GM19240 (cell line): ENCODE results near the gene B9D1.

ENCODE experiments used
- DNase-seq: peaks from one replicate; pipeline ENCODE4 v3.0.0; 2011; ENCODE audit warnings: low spot score; ENCODE audit not compliant: insufficient read length

Gene B9D1

DNA sequence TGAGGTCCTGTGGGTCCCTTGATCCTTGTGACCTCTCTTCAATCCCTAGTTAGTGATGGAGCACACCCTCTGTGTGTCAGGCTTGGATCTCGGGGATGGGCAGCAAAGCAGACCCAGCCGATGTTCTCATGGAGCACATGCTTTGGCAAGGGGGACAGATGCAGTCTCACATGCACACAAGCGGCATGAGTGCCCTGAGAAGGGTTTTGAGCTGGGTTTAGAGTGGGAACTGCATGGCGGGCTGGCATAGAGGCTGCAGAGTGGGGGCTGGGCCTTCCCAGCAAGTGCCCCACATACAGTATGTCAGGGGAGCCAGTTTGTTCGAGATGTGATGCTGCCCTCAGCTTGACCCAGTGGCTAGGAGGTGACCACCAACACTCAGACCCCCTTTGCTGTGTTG, 41.6 kb downstream of the B9D1 start:
- no peak for DNase-seq

GRCh38 chr17:19319771-19320505, 42.6 kb downstream of the B9D1 start:
- no peak for DNase-seq

- no peak for DNase-seq
These were observed 43.9 kb downstream of the B9D1 start for GRCh38 chr17:19318611-19319010.

- no peak for DNase-seq
These were observed 45.0 kb downstream of the B9D1 start for GRCh38 chr17:19317359-19318095.

GRCh38 chr17:19316761-19317358, 45.7 kb downstream of the B9D1 start:
- no peak for DNase-seq

GRCh38 chr17:19315104-19315503, 47.4 kb downstream of the B9D1 start:
- no peak for DNase-seq

DNA sequence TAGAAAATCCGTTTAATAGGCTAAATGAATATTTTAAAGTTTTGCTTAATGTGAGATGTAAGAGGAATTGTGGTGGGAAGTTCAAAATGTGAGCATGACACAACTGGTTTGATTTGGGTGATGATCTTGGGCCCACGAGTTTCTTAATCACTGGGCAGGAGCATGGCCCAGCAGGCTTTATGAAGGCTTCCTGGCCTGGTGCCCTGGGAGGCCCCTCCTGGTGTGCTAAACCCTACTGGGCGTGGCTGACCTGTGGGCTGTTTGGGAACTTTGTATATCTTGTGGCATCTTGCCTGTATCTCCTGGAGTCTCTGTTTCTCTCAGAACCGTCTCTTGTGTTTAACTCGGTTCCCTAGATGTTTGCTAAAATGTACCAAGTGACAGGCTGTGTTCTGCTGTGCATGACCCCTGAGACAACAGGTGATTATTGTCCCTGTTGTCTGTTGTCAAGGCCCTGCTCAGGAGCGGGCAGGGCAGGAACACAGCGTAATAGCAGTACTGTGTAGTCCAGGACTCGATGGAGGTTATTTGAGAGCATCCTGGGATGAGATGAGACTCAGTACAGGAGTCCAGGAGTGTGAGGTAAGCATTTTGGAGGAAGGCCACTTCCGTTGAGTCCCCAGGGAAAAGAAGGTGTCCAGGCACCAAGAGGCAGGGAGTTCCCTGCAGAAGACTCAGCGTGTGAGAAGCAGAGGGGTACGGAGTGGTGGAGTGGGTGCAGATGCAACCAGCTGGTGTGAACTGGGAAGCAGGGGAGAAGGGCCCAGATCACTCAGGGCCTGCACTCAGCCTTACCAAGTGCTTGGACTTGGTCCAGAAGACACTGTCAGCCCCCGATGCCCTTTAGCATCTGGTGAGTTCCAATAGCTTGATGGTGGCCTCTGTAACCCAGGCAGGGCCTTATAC, 48.5 kb downstream of the B9D1 start:
- no peak for DNase-seq

- no peak for DNase-seq
These were observed 49.3 kb downstream of the B9D1 start for GRCh38 chr17:19313066-19313745.

GRCh38 chr17:19312406-19312805, 50.1 kb downstream of the B9D1 start:
- DNase-seq, result no peak

DNA sequence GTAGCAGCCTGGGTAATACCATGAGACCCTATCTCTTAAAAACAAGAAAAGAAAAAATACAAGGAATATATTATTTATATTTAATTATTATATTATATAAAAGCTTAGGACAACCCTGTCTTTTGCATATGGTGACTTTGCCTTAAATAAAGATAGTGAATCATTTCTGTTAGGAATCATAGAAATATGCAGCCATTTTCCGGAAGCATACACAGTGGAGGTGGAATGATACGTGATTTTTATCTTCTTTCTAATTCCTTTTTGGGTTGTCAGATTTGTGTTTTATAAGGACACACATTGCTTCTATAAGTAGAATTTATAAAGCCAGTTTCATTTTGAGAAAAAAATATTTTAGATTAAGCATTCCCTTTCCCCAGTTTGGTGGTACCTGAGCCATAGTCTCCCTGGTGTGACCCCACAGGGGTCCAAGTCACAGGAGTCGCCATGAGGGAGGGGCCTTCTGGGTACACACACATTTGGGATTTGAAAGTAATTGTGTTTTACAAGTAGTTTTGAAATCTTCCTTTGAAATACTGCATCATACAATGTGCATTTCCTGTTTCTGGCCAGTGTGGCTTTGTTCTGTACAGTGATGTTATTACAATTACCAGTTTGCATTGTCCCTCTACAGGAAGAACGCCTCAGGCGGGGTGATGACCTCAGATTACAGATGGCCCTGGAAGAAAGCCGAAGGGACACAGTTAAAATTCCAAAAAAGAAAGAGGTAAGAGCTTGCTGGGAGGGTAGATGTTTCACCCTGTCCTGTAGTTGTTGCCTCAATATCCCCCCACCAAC, 50.9 kb downstream of the B9D1 start:
- DNase-seq, result no peak

- DNase-seq, result no peak
These were observed 51.5 kb downstream of the B9D1 start for GRCh38 chr17:19311016-19311415.

GRCh38 chr17:19310151-19310550, 52.4 kb downstream of the B9D1 start:
- no peak for DNase-seq

GRCh38 chr17:19309701-19310100, 52.8 kb downstream of the B9D1 start:
- DNase-seq, result no peak

GRCh38 chr17:19308398-19308797, 54.1 kb downstream of the B9D1 start:
- no peak for DNase-seq

GRCh38 chr17:19307521-19307920, 55.0 kb downstream of the B9D1 start:
- DNase-seq, result no peak

DNA sequence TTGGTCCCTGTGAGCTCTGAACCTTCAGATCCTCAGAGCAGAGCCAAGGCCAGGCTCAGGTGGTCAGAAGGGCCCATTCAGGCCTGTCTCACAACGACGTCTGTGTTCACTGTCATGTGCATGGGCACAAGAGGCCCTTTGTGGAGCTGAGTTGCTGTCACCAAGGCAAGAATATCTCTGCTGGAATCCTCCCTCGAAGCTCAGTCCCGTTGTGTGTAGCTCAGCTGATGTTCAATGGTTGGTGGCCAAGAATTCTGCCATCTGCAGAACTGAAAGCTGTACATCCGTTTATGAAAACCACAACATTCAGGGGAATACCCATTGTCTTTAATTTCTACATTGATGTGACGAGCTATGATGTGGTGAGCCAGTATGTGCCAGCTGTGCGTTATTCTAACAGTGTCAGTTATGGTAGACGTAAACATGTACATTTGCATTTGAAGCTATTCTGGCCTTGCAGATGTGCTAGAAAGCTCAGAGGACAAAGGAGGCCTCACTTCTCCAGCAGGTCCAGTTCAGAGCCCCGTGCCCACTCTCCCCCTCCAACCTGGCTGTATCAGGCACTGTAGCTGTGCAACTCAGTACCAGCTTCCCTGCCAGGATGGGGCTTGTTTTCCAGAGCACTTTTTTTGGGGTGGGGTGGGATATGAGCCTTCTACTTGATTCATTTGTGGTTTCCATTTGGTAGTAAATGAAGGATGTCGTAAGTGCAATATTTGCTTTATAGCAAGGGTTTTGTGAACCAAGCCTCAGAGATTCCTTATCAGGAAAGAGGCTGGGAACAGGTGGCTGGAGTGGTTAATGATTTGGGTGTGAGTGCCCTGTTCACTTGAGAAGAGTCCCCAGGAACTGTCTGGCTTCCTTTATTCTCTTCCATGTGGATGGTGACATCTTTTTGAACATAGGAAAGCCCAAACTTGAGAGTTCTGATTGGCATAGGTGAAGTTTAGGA, 56.1 kb downstream of the B9D1 start:
- peak; percentile 63 for DNase-seq

GRCh38 chr17:19305761-19306159, 56.8 kb downstream of the B9D1 start:
- DNase-seq, result no peak

DNA sequence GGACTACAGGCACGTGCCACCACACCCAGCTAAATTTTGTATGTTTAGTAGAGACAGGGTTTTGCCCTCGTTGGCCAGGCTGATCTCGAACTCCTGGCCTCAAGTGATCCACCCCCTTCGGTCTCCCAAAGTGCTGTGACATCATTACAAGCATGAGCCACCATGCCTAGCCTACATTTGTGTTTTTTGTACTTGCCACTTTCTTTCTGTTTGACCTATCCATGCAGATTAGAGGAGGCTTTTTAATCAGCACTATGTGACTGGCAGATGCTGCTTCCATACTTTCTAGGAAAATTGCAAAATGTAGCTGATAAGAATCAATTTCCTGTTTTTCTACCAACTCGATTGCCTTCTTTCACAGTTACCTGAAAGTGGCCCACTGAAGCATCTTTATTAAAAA, 57.3 kb downstream of the B9D1 start:
- no peak for DNase-seq

GRCh38 chr17:19304751-19305150, 57.8 kb downstream of the B9D1 start:
- DNase-seq, result no peak
